ENCODE measurements around the gene ALDH18A1.
"Not testable (repeated sequence)": the region's sequence is repeated elsewhere in the genome, so short reads cannot be mapped to it uniquely, and the experiment has no call there.

ALDH18A1 gene

GRCh38 chr10:95656291-95657164 is at the start of gene ALDH18A1:
Gene ALDH18A1, minus strand, starts transcription at chr10:95656711. Its CDS starts 3,334 bp downstream, at chr10:95653377.
- DNase-seq (ENCODE audit: low spot score in 2 of 2) (peak; percentile 94 to 95), ATAC-seq (ENCODE audit: low read depth) (peak; percentile 86)
- Mint-ChIP-seq H3K27ac (peak within 1 kb of the TSS; percentile 82), H3K4me3 (peak within 1 kb of the TSS; percentile 97), H3K4me1 (peaks cover 14% of the 10 kb centered on the region), H3K36me3 (peaks cover 11% of the 10 kb centered on the region), H3K27me3 (no peaks in the 10 kb centered on the region), H3K9me3 (peaks cover under 1% of the 10 kb centered on the region)

- peaks cover 4% of the 10 kb centered on the region for H3K36me3 Mint-ChIP-seq
- peak overlapping the region; percentile 84 for H3K27ac Mint-ChIP-seq
- peaks cover 3% of the 10 kb centered on the region for H3K9me3 Mint-ChIP-seq
- H3K4me1 Mint-ChIP-seq, result peaks cover 20% of the 10 kb centered on the region
- DNase-seq (ENCODE audit: low spot score in 2 of 2) (no peak), ATAC-seq (ENCODE audit: low read depth) (no peak)
- no peaks in the 10 kb centered on the region for H3K27me3 Mint-ChIP-seq
- H3K4me3 Mint-ChIP-seq, result no peak overlapping the region
Observed at GRCh38 chr10:95698415-95698814, 41.9 kb upstream of the ALDH18A1 start.

GRCh38 chr10:95697429-95697828 is 40.9 kb upstream of the ALDH18A1 start:
- H3K27me3 Mint-ChIP-seq, result no peaks in the 10 kb centered on the region
- ATAC-seq (ENCODE audit: low read depth) (peak; percentile 43), DNase-seq (ENCODE audit: low spot score in 2 of 2) (peak in 1 of 2 donors; percentile 39)
- peaks cover 3% of the 10 kb centered on the region for H3K9me3 Mint-ChIP-seq
- H3K36me3 Mint-ChIP-seq, result peaks cover 4% of the 10 kb centered on the region
- H3K4me1 Mint-ChIP-seq, result peaks cover 27% of the 10 kb centered on the region
- H3K27ac Mint-ChIP-seq, result peak overlapping the region; percentile 84
- H3K4me3 Mint-ChIP-seq, result peak overlapping the region; percentile 6

GRCh38 chr10:95694665-95695064 is 38.2 kb upstream of the ALDH18A1 start:
- Mint-ChIP-seq H3K4me3 (peak overlapping the region; percentile 27), H3K27me3 (no peaks in the 10 kb centered on the region), H3K9me3 (peaks cover 3% of the 10 kb centered on the region), H3K27ac (peak overlapping the region; percentile 96), H3K36me3 (peaks cover 15% of the 10 kb centered on the region), H3K4me1 (peaks cover 43% of the 10 kb centered on the region)
- DNase-seq (ENCODE audit: low spot score in 2 of 2), result no peak
- ATAC-seq (ENCODE audit: low read depth), result no peak

GRCh38 chr10:95693668-95694534 is 37.4 kb upstream of the ALDH18A1 start, which contains the start of gene TCTN3:
Gene TCTN3, minus strand, starts transcription at chr10:95693927. Its CDS starts 28 bp downstream, at chr10:95693899.
- Mint-ChIP-seq H3K27ac (peak within 1 kb of the TSS; percentile 96), H3K36me3 (peaks cover 17% of the 10 kb centered on the region), H3K4me1 (peaks cover 46% of the 10 kb centered on the region), H3K9me3 (peaks cover 3% of the 10 kb centered on the region), H3K4me3 (peak within 1 kb of the TSS; percentile 96), H3K27me3 (no peaks in the 10 kb centered on the region)
- ATAC-seq (ENCODE audit: low read depth) (peak; percentile 92), DNase-seq (ENCODE audit: low spot score in 2 of 2) (peak; percentile 98 to 99)

GRCh38 chr10:95693071-95693667 is 36.7 kb upstream of the ALDH18A1 start:
- H3K36me3 Mint-ChIP-seq, result peaks cover 20% of the 10 kb centered on the region
- H3K9me3 Mint-ChIP-seq, result peaks cover 3% of the 10 kb centered on the region
- no peak for ATAC-seq (ENCODE audit: low read depth)
- H3K27me3 Mint-ChIP-seq, result no peaks in the 10 kb centered on the region
- H3K4me1 Mint-ChIP-seq, result peaks cover 49% of the 10 kb centered on the region
- H3K27ac Mint-ChIP-seq, result peak overlapping the region; percentile 96
- H3K4me3 Mint-ChIP-seq, result peak overlapping the region; percentile 96
- peak in 1 of 2 donors; percentile 13 for DNase-seq (ENCODE audit: low spot score in 2 of 2)

GRCh38 chr10:95691281-95691680 is 34.8 kb upstream of the ALDH18A1 start:
- peak overlapping the region; percentile 46 for H3K27ac Mint-ChIP-seq
- H3K27me3 Mint-ChIP-seq, result no peaks in the 10 kb centered on the region
- ATAC-seq (ENCODE audit: low read depth) (no peak), DNase-seq (ENCODE audit: low spot score in 2 of 2) (no peak)
- peaks cover 23% of the 10 kb centered on the region for H3K36me3 Mint-ChIP-seq
- H3K4me1 Mint-ChIP-seq, result peaks cover 34% of the 10 kb centered on the region
- no peak overlapping the region for H3K4me3 Mint-ChIP-seq
- H3K9me3 Mint-ChIP-seq, result no peaks in the 10 kb centered on the region

GRCh38 chr10:95688648-95689047 is 32.1 kb upstream of the ALDH18A1 start:
- Mint-ChIP-seq H3K27ac (no peak overlapping the region), H3K27me3 (no peaks in the 10 kb centered on the region), H3K4me3 (no peak overlapping the region), H3K36me3 (peaks cover 35% of the 10 kb centered on the region), H3K9me3 (no peaks in the 10 kb centered on the region), H3K4me1 (peaks cover 30% of the 10 kb centered on the region)
- ATAC-seq (ENCODE audit: low read depth) (peak; percentile 40), DNase-seq (ENCODE audit: low spot score in 2 of 2) (no peak)

GRCh38 chr10:95683966-95684365 is 27.5 kb upstream of the ALDH18A1 start:
- peaks cover 5% of the 10 kb centered on the region for H3K4me1 Mint-ChIP-seq
- H3K4me3 Mint-ChIP-seq, result no peak overlapping the region
- H3K27ac Mint-ChIP-seq, result no peak overlapping the region
- H3K27me3 Mint-ChIP-seq, result no peaks in the 10 kb centered on the region
- no peaks in the 10 kb centered on the region for H3K9me3 Mint-ChIP-seq
- ATAC-seq (ENCODE audit: low read depth) (no peak), DNase-seq (ENCODE audit: low spot score in 2 of 2) (no peak)
- H3K36me3 Mint-ChIP-seq, result peaks cover 34% of the 10 kb centered on the region

GRCh38 chr10:95675403-95676116 is 19.0 kb upstream of the ALDH18A1 start:
- Mint-ChIP-seq H3K4me1 (no peaks in the 10 kb centered on the region), H3K27ac (no peak overlapping the region), H3K27me3 (no peaks in the 10 kb centered on the region), H3K4me3 (no peak overlapping the region), H3K9me3 (no peaks in the 10 kb centered on the region), H3K36me3 (peaks cover 10% of the 10 kb centered on the region)
- no peak for ATAC-seq (ENCODE audit: low read depth)
- DNase-seq (ENCODE audit: low spot score in 2 of 2), result no peak

GRCh38 chr10:95674643-95675042 is 18.1 kb upstream of the ALDH18A1 start:
- H3K27me3 Mint-ChIP-seq, result no peaks in the 10 kb centered on the region
- ATAC-seq (ENCODE audit: low read depth) (no peak), DNase-seq (ENCODE audit: low spot score in 2 of 2) (no peak)
- H3K4me3 Mint-ChIP-seq, result no peak overlapping the region
- no peak overlapping the region for H3K27ac Mint-ChIP-seq
- H3K4me1 Mint-ChIP-seq, result no peaks in the 10 kb centered on the region
- H3K9me3 Mint-ChIP-seq, result no peaks in the 10 kb centered on the region
- H3K36me3 Mint-ChIP-seq, result peaks cover 4% of the 10 kb centered on the region

- not testable (repeated sequence) for H3K36me3 Mint-ChIP-seq; H3K4me3 Mint-ChIP-seq; DNase-seq (ENCODE audit: low spot score in 2 of 2); H3K4me1 Mint-ChIP-seq; H3K27me3 Mint-ChIP-seq; H3K27ac Mint-ChIP-seq; ATAC-seq (ENCODE audit: low read depth); H3K9me3 Mint-ChIP-seq
Observed at GRCh38 chr10:95672641-95673040, 16.1 kb upstream of the ALDH18A1 start.

GRCh38 chr10:95664543-95664942 is 8.0 kb upstream of the ALDH18A1 start:
- H3K27ac Mint-ChIP-seq, result no peak overlapping the region
- no peaks in the 10 kb centered on the region for H3K4me1 Mint-ChIP-seq
- no peaks in the 10 kb centered on the region for H3K27me3 Mint-ChIP-seq
- H3K36me3 Mint-ChIP-seq, result peaks cover 10% of the 10 kb centered on the region
- no peak overlapping the region for H3K4me3 Mint-ChIP-seq
- ATAC-seq (ENCODE audit: low read depth), result no peak
- no peaks in the 10 kb centered on the region for H3K9me3 Mint-ChIP-seq
- DNase-seq (ENCODE audit: low spot score in 2 of 2), result no peak
